MM.1S (cell line): Measurements from ENCODE around the gene ACP6.

ENCODE experiments used
- DNase-seq: peaks from one replicate; pipeline ENCODE4 v3.0.0-alpha.2; 2015
- H2AFZ ChIP-seq: fragments of 300-600 bp; sonication (generic); 2 replicates; pipeline ENCODE4 v1.6.0; 2016; ENCODE audit warnings: antibody characterized with exemption, low read length
- H3F3A ChIP-seq: fragments of 300-600 bp; sonication (generic); 2 replicates; pipeline ENCODE4 v1.6.1; 2016; ENCODE audit warnings: mild to moderate bottlenecking, antibody characterized with exemption, low read length, moderate library complexity, mixed read lengths; ENCODE audit not compliant: insufficient read depth
- H3K27ac ChIP-seq: fragments of 300-600 bp; sonication (generic); 2 replicates; pipeline ENCODE4 v1.5.1; 2016; ENCODE audit warnings: mild to moderate bottlenecking, low read length
- H3K27me3 ChIP-seq: fragments of 300-600 bp; sonication (generic); replicated peaks from 2 replicates; pipeline ENCODE4 v1.6.0; 2016; ENCODE audit warnings: low read length; ENCODE audit not compliant: insufficient read depth
- H3K36me3 ChIP-seq: fragments of 300-600 bp; sonication (generic); replicated peaks from 2 replicates; pipeline ENCODE4 v1.6.1; 2016; ENCODE audit warnings: mild to moderate bottlenecking, low read length, mixed read lengths; ENCODE audit not compliant: insufficient read depth
- H3K4me1 ChIP-seq: fragments of 300-600 bp; sonication (generic); 2 replicates; pipeline ENCODE4 v1.6.1; 2016; ENCODE audit warnings: low read length, mixed read lengths
- H3K4me2 ChIP-seq: fragments of 300-600 bp; sonication (generic); 2 replicates; pipeline ENCODE4 v1.6.0; 2016; ENCODE audit warnings: low read depth, low read length
- H3K4me3 ChIP-seq: fragments of 300-600 bp; sonication (generic); 2 replicates; pipeline ENCODE4 v1.5.1; 2016; ENCODE audit warnings: low read length, mixed read lengths
- H3K79me2 ChIP-seq: fragments of 300-600 bp; sonication (generic); 2 replicates; pipeline ENCODE4 v1.6.1; 2016; ENCODE audit warnings: mixed run types, low read length, mixed read lengths
- H3K9ac ChIP-seq: fragments of 300-600 bp; sonication (generic); 2 replicates; pipeline ENCODE4 v1.6.1; 2016; ENCODE audit warnings: low read length, mixed read lengths
- H3K9me2 ChIP-seq: fragments of 300-600 bp; sonication (generic); replicated peaks from 2 replicates; pipeline ENCODE4 v1.6.1; 2016; ENCODE audit warnings: mild to moderate bottlenecking, low read length, mixed read lengths; ENCODE audit not compliant: insufficient read depth
- H3K9me3 ChIP-seq: fragments of 300-600 bp; sonication (generic); replicated peaks from 2 replicates; pipeline ENCODE4 v1.6.1; 2016; ENCODE audit warnings: mild to moderate bottlenecking, low read length, mixed read lengths; ENCODE audit not compliant: insufficient read depth
- H4K20me1 ChIP-seq: fragments of 300-600 bp; sonication (generic); 2 replicates; pipeline ENCODE4 v1.6.1; 2016; ENCODE audit warnings: mild to moderate bottlenecking, low read length, moderate library complexity, mixed read lengths; ENCODE audit not compliant: insufficient read depth
- EZH2 ChIP-seq: fragments of 300-600 bp; sonication (generic); optimal IDR thresholded peaks from 2 replicates; pipeline ENCODE3; 2017; ENCODE audit warnings: low read depth, mild to moderate bottlenecking, antibody characterized with exemption, low read length, mixed read lengths
- EZH2phosphoT487 ChIP-seq: fragments of 300-600 bp; sonication (generic); IDR thresholded peaks from 2 replicates; pipeline ENCODE4 v1.6.1; 2018; ENCODE audit warnings: antibody characterized with exemption, low read length
- TF ChIP-seq, protein P1 (sequence below): fragments of 300-600 bp; sonication (generic); IDR thresholded peaks from 2 replicates; pipeline ENCODE4 v1.5.1; 2016; ENCODE audit warnings: antibody characterized with exemption, low read length, mixed read lengths

The ACP6 gene

DNA sequence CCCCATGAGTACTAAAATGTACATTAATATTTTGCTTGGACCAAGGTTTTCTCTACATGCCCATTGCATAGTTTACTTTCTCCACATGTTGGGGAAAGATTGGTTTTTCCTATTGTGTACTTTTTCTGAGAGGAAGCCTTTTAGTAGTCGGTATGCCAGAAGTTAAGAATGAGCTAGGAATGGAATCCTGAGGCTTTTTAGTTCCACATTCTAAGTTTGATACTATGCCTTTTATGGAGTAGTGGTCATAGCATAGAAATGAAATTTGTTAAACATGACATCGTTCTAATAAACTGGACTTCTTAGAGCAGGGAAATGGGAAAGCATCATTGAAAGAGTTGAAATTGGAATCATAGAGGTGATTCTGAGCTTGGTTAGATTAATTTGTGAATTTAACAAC lies 64.7 kb downstream of the ACP6 start:
- no peak for DNase-seq
- Histone ChIP-seq H3K27ac (no peak overlapping the region), H2AFZ (no peak overlapping the region), H3K4me3 (no peak overlapping the region), H3F3A (no peaks in the 10 kb centered on the region; the same call in 1 of the 2 replicates), H3K9me3 (no peaks in the 10 kb centered on the region), H3K9ac (no peak overlapping the region), H3K36me3 (no peaks in the 10 kb centered on the region), H4K20me1 (no peaks in the 10 kb centered on the region), H3K79me2 (peaks cover 15% of the 10 kb centered on the region), H3K4me1 (peaks cover 17% of the 10 kb centered on the region), H3K4me2 (no peak overlapping the region), H3K9me2 (no peaks in the 10 kb centered on the region), H3K27me3 (no peaks in the 10 kb centered on the region)
- TF ChIP-seq EZH2phosphoT487, result no peak
- TF ChIP-seq, protein P1, sequence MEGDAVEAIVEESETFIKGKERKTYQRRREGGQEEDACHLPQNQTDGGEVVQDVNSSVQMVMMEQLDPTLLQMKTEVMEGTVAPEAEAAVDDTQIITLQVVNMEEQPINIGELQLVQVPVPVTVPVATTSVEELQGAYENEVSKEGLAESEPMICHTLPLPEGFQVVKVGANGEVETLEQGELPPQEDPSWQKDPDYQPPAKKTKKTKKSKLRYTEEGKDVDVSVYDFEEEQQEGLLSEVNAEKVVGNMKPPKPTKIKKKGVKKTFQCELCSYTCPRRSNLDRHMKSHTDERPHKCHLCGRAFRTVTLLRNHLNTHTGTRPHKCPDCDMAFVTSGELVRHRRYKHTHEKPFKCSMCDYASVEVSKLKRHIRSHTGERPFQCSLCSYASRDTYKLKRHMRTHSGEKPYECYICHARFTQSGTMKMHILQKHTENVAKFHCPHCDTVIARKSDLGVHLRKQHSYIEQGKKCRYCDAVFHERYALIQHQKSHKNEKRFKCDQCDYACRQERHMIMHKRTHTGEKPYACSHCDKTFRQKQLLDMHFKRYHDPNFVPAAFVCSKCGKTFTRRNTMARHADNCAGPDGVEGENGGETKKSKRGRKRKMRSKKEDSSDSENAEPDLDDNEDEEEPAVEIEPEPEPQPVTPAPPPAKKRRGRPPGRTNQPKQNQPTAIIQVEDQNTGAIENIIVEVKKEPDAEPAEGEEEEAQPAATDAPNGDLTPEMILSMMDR, result no peak
- no peak for TF ChIP-seq EZH2

DNA sequence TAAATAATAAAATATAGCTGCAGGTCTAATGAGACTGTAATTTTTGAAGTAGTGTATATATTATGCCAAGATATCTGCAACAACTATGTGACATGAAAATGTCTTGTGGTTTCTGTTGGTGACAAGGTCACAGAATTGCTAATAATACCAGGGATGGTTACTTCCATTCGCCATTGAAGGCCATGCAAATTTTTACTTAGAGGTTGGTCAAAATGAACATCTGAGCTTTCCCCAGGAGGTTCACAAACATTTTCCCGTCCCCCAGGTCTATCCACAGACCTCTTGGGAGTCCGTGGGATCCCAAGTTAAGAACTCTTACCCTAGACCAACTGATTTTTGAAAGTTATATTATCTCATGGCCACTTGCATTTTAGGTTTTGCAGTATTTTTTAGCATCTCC lies 66.3 kb downstream of the ACP6 start:
- Histone ChIP-seq H3K9ac (no peak overlapping the region), H3K4me3 (no peak overlapping the region), H3K27me3 (no peaks in the 10 kb centered on the region), H3K4me1 (peaks cover 8% of the 10 kb centered on the region), H3K36me3 (no peaks in the 10 kb centered on the region), H3K9me3 (no peaks in the 10 kb centered on the region), H4K20me1 (no peaks in the 10 kb centered on the region), H3K4me2 (no peak overlapping the region), H3F3A (no peaks in the 10 kb centered on the region; the same call in 1 of the 2 replicates), H3K79me2 (peaks cover 17% of the 10 kb centered on the region), H2AFZ (no peak overlapping the region), H3K9me2 (no peaks in the 10 kb centered on the region), H3K27ac (no peak overlapping the region)
- TF ChIP-seq, protein P1, result no peak
- TF ChIP-seq EZH2phosphoT487, result no peak
- no peak for TF ChIP-seq EZH2
- DNase-seq, result no peak

DNA sequence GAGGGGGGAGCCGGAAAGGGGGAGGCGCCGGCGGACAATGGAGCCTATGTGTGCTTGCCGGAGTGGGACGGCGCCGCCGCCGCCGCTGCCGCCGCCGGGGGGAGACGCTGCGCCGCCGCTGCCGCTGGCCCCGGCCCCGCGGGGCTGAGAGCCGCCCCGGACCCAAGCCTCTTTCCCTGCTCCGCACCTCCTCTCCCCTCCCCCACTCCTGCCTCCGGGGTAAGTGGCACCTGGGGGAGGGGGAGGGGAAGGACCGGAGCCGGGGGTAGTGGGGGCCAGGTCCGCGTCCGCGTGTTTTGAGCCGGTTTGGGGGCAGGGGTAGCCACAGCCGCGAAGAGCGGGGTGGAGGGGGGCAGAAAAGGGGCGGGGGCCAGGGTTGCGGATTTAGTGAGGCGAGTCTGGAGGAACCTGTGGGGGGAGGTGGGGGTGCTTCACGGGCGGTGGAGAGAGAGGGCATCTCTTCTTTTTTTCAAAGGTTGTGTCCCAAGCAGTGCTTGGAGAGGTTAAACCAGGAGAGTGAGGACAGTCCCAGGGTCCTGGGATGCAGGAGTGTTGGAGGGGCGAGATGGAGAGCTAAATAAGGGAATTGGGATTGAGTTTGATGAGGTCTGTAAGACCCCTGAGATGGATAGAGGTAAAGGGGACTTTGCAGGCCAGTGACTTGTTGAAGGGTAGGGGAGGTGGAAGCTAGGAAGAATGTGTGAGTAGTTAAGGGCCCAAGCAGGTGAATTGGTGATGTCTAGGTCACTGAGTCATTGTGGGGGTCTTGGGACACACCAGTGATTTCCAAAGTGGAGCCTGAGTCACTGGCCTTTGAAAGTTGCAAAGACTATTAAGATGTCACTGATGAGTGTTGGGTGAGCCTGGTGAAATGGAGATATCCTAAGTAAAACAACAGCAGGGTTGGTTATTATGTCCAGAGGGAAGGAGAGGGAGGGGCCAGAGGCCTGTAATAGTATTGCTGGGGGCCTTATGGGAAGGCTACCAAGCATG lies 69.9 kb downstream of the ACP6 start:
- DNase-seq, result no peak
- Histone ChIP-seq H3K36me3 (no peaks in the 10 kb centered on the region), H3K4me1 (peaks cover 8% of the 10 kb centered on the region), H3K4me3 (peak overlapping the region; percentile 67), H3K4me2 (peak overlapping the region; percentile 91), H4K20me1 (no peaks in the 10 kb centered on the region), H3K9me3 (no peaks in the 10 kb centered on the region), H3K9ac (peak overlapping the region; percentile 59; the same call in 1 of the 2 replicates), H3K9me2 (no peaks in the 10 kb centered on the region), H3F3A (no peaks in the 10 kb centered on the region; the same call in 1 of the 2 replicates), H3K27ac (no peak overlapping the region), H2AFZ (peak overlapping the region; percentile 39; the same call in 1 of the 2 replicates), H3K27me3 (no peaks in the 10 kb centered on the region; the same call in 1 of the 2 replicates), H3K79me2 (peaks cover 17% of the 10 kb centered on the region)
- TF ChIP-seq EZH2phosphoT487, result no peak
- TF ChIP-seq, protein P1, result no peak
- no peak for TF ChIP-seq EZH2
